NCI-H524 (cell line): ENCODE results near the gene CCL17.
"Not testable (repeated sequence)": the region's sequence is repeated elsewhere in the genome, so short reads cannot be mapped to it uniquely, and the experiment has no call there.

ENCODE experiments used
- DNase-seq, 2 experiments: peaks; one replicate each; lab custom pipeline; 2025; lab: John Stamatoyannopoulos, UW

CCL17 gene

DNA sequence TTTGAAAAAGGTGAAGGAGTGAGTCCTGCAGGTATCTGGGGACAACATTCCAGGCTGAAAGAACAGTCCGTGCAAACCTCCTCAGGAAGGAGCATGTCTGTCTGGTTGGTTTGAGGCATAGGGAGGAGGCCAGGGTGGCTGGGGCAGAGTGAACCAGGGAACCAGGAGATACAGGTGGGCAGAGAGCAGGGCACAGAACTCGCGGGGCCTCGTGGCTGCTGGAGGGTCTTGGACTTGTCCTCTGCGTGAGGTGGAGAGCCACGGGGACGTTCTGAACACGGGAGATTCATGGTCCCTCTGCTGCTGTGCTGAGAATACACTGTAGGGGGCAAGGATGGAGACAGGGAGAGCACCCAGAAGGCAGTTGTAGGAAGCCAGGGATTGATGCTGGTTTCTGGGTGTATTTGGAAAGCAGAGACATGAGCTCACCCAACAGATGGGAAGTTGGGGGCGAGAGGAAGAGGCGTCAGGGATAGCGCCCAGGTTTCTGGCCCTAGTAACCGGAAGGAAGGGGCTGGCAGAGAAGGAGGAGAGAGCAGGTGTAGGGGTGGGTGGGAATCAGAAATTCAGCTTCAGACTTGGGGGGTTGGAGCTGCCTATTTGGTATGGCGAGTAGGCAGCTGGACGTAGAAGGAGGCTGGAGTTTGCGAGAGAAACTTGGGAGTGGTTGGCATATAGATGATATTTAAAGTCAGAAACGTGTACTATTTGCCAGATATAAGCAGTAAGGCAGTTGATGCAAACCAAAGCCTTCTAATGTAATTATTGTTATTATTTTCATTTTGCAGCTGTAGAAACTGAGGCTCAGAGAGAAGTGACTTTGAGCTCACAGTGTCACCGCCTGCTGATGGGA lies at the start of gene CCL17:
Gene CCL17 (plus strand): TSS at position 803 of the 853 bp plus-strand sequence. CDS start 9,166 bp downstream, outside the sequence.
- no peak for DNase-seq

- no peak for DNase-seq
Measured at GRCh38 chr16:57355898-57356414, 48.6 kb upstream of the CCL17 start.

DNA sequence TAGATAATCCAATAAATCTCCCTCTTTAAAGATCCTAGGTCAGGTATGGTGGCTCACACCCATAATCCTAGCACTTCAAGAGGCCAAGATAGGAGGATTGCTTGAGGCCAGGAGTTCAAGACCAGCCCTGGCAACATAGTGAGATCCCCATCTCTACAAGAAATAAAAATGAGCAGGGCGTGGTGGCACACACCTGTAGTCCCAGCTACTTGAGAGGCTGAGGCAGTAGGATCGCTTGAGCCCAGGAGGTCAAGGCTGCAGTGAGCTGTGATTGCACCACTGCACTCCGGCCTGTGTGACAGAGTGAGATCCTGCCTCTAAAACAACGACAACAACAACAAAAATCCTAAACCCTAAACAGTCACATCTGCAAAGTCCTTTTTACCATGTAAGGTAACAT lies 48.0 kb upstream of the CCL17 start:
- no peak for DNase-seq

- no peak for DNase-seq
Measured at GRCh38 chr16:57357330-57358085, 47.1 kb upstream of the CCL17 start.

DNA sequence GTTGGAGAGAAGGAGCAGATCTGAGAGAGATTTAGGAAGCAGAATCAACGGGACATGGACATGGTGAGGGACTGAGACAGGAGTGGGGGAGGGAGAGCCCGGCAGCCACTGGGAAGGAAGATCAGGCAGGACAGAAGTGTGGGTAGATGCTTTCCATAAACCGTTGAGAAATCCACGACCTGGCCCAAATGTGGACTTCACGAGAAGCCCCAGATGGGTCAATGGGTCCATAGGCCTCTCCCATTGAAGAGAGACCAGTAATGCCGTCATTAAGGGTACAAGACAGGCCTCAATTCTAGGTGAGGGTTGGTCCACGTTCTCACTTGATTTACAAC lies 46.5 kb upstream of the CCL17 start:
- DNase-seq: no peak

DNA sequence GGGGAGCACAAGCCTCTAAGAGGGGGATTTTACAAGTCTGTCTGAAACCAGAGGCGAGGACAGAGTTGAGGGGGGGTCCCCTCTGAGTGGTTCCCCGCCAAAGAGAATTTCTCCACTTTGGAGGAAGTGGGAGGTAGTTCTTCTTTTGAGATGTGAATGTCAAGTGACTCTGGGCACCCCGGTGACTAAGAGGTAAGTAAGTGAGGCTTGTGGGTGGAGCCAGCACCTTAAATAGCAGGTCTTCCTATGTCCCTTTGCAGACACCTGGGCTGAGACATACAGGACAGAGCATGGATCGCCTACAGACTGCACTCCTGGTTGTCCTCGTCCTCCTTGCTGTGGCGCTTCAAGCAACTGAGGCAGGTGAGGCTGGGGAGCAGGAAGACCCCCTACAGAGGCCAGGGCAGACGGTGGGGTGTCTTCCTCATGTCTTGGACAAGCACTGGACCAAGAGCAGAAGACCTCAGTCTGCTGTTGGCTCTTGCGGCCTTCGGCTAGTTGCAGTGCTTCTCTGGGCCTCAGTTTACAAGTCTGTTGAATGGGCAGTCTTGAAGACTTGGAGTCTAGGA lies 46.0 kb upstream of the CCL17 start, which contains the start of gene CCL22:
Gene CCL22 (plus strand): TSS at position 257 of the 569 bp plus-strand sequence. CDS start 34 bp downstream, at position 291.
- no peak for DNase-seq

DNA sequence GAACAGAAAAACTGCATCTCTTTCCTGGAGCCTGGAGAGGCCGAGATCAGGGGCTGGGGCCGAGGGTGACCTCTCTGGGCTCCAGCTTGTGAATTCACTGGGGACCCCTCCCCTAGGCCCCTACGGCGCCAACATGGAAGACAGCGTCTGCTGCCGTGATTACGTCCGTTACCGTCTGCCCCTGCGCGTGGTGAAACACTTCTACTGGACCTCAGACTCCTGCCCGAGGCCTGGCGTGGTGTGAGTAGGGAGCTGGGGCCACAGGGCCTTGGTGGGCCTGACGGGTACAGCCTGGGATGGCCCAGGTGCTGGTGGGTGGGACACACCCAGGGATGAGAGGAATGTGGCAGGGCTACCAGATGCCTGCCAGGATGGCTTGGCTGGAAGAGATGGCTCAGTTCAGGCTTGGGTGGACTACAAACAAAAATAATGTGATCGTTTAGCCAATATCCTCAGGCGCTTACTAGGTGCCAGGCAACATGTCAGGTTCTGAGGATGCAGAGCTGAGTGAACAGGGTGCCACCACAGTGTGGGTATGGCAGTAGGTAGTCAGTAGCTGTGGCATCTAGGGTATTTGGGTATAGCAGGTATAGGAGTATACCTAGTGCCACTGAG lies 44.1 kb upstream of the CCL17 start:
- DNase-seq: no peak

DNA sequence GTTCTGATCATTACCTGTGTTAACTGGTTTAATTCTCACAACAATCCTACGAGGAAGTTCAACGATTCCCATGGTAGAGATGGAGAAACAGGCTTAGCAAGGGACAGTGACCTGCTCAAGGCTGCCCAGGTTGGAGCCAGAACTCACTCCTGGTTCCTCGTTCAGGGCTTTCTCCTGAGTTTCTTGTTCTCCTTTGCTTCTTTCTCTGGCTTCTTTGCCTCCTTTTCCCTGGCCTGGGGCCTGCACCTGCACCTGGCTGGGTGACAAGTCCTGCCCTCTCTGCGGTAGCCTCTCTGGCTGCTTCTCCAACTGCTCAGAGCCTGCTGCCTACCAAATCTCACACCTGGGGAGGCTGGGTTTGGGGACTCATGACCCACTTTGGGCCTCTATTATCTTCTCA lies 43.2 kb upstream of the CCL17 start:
- no peak for DNase-seq

GRCh38 chr16:57364143-57364542 lies 40.4 kb upstream of the CCL17 start:
- no peak for DNase-seq

DNA sequence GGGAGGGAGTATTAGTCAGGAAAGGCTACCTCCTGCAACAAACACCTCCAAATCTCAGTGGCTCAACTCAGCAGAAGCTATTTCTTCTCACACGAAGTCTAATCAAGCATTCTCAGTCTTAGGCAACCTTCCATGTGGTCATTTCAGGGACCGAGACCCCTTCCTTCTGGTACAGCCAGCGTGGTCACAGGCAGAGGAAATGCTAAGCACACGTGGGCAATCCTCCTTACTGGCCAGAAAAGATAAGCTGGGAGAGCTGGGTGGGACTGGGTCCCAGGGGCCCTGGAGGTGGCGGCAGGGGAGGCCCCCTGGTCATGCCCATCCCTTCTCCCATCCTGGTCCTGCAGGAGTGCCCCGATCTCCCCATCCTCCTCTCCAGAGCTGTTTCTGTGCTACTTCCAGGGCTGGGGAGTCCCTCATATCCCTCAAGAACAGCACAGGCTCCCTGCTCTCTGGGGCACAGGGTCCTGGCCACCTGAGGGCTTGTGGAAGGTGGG lies 38.0 kb upstream of the CCL17 start:
- DNase-seq: no peak

- no peak for DNase-seq
Measured at GRCh38 chr16:57367116-57367752, 37.3 kb upstream of the CCL17 start.

- no peak for DNase-seq
Measured at GRCh38 chr16:57371494-57372371, 32.8 kb upstream of the CCL17 start.

GRCh38 chr16:57372372-57373116 lies 32.0 kb upstream of the CCL17 start, which contains the start of gene CX3CL1:
Gene CX3CL1, plus strand, starts transcription at chr16:57372490. Its CDS starts 79 bp downstream, at chr16:57372569.
- peak; percentile 42 to 79 for DNase-seq

GRCh38 chr16:57373117-57373947 lies 31.2 kb upstream of the CCL17 start:
- no peak for DNase-seq

DNA sequence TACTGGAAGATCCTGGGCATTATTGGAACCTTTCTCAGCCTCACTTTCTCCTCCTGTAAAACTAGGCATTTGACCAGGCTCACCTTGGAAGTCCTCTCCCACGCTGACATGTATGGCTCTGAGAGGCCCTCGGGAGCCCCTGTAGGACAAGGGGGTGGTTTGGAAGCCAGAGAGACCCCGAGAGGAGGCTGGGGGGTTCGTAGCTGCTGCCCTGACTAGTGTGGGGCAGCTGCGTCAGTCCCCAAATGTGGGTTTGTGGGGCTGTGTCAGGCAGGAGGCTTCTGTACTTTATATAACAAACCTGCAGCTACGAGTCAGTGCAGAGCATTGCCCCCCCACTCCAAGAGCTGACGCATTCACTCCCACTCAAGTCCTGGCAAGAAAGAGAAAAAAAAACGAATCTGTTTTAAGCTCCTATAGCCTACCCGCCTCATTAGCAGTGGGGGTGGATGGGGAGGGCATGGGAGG lies 30.5 kb upstream of the CCL17 start:
- DNase-seq: no peak

- DNase-seq: not testable (repeated sequence)
Measured at GRCh38 chr16:57374925-57375465, 29.6 kb upstream of the CCL17 start.

- no peak for DNase-seq
Measured at GRCh38 chr16:57376313-57376818, 28.2 kb upstream of the CCL17 start.
